Cardiac septum (tissue), 1 donor: ENCODE measurements around the gene CEP68. TPM values are rescaled to one million over a fixed set of nuclear protein-coding genes. Genes with fewer than 3 reads are reported as not detected.

Experiments used
- DNase-seq: peaks from one replicate; pipeline ENCODE4 v3.0.0-alpha.2; 2020; ENCODE audit warnings: low spot score
- intact Hi-C: fragments of 100-400 bp; cut with DNase I; formaldehyde crosslinking; loops from one replicate; pipeline ENCODE4 v1.14.0; 2022
- total RNA-seq: library from RNA; stranded (reverse); fragmentation: NEBNext Ultra II Directional; extraction: Animal tissue kit (Norgen Biotek cat#: 25700); gene quantifications from one replicate; pipeline ENCODE4 v1.2.1, GENCODE V29; 2021
- donor health status: DM: no; HTN: no; CAD: no.

CEP68 gene
- total RNA-seq, 1 donor from 2014 or later, result 21.6 TPM

- DNase-seq, result no peak
- intact Hi-C loops, result no loop called here
Measured at GRCh38 chr2:65072181-65072970, 16.2 kb downstream of the CEP68 start.

- intact Hi-C loops, result no loop called here
- DNase-seq, result no peak
Measured at GRCh38 chr2:65073879-65074565, 17.8 kb downstream of the CEP68 start.

- intact Hi-C loops, result no loop called here
- DNase-seq, result no peak
Measured at GRCh38 chr2:65075176-65075575, 19.0 kb downstream of the CEP68 start.

- no peak for DNase-seq
- intact Hi-C loops, result no loop called here
Measured at GRCh38 chr2:65075605-65076344, 19.6 kb downstream of the CEP68 start.

- intact Hi-C loops, result no loop called here
- no peak for DNase-seq
Measured at GRCh38 chr2:65076345-65076710, 20.1 kb downstream of the CEP68 start.

- intact Hi-C loops, result no loop called here
- DNase-seq, result no peak
Measured at GRCh38 chr2:65077898-65078297, 21.7 kb downstream of the CEP68 start.

GRCh38 chr2:65079017-65079416 lies 22.8 kb downstream of the CEP68 start:
- DNase-seq, result no peak
- intact Hi-C loops, result no loop called here

GRCh38 chr2:65081232-65081685 lies 25.0 kb downstream of the CEP68 start:
- intact Hi-C loops, result loop anchor here (5.0 kb wide), 1 partner anchor 106 kb away; no protein-coding TSS in a partner anchor
- DNase-seq, result no peak

- DNase-seq, result no peak
- intact Hi-C loops, result no loop called here
Measured at GRCh38 chr2:65085148-65085547, 28.9 kb downstream of the CEP68 start.

- DNase-seq, result no peak
- intact Hi-C loops, result no loop called here
Measured at GRCh38 chr2:65092791-65093190, 36.6 kb downstream of the CEP68 start.

- DNase-seq, result no peak
- intact Hi-C loops, result no loop called here
Measured at GRCh38 chr2:65093211-65093610, 37.0 kb downstream of the CEP68 start.

GRCh38 chr2:65096948-65097347 lies 40.7 kb downstream of the CEP68 start:
- no peak for DNase-seq
- intact Hi-C loops, result loop anchor here (1.0 kb wide), 1 partner anchor 19 kb away; no protein-coding TSS in a partner anchor

GRCh38 chr2:65097844-65098243 lies 41.6 kb downstream of the CEP68 start:
- intact Hi-C loops, result no loop called here
- no peak for DNase-seq

- intact Hi-C loops, result no loop called here
- DNase-seq, result no peak
Measured at GRCh38 chr2:65098741-65099140, 42.5 kb downstream of the CEP68 start.

- intact Hi-C loops, result no loop called here
Measured at GRCh38 chr2:65101071-65101470, 44.9 kb downstream of the CEP68 start.

GRCh38 chr2:65103013-65103715 lies 46.9 kb downstream of the CEP68 start:
- DNase-seq, result no peak
- intact Hi-C loops, result no loop called here

More at GRCh38 chr2:65101071-65101470, 44.9 kb downstream of the CEP68 start:
- DNase-seq, result no peak

GRCh38 chr2:65107530-65107929 lies 51.3 kb downstream of the CEP68 start:
- intact Hi-C loops, result no loop called here
- DNase-seq, result no peak

- intact Hi-C loops, result no loop called here
- no peak for DNase-seq
Measured at GRCh38 chr2:65108780-65109179, 52.6 kb downstream of the CEP68 start.

- intact Hi-C loops, result no loop called here
Measured at GRCh38 chr2:65112633-65113032, 56.4 kb downstream of the CEP68 start.

GRCh38 chr2:65113229-65113628 lies 57.0 kb downstream of the CEP68 start:
- DNase-seq, result no peak
- intact Hi-C loops, result no loop called here

More at GRCh38 chr2:65112633-65113032, 56.4 kb downstream of the CEP68 start:
- DNase-seq, result no peak
